ENCODE results near the gene LTBR. TPM values are rescaled to one million over a fixed set of nuclear protein-coding genes. Genes with fewer than 3 reads are reported as not detected.

The LTBR gene
- total and polyA plus RNA-seq, 10 of the 15 experiments (the other 5 are each of a cell fraction or from before 2014, with no cell fraction given), result 0.24 to 0.44 TPM; not detected in 8

GRCh38 chr12:6390084-6390799 is 6.3 kb downstream of the LTBR start:
- 42% methylated on average over 15 of the region's 15 CpGs for WGBS (ENCODE audit: insufficient coverage, insufficient replicate concordance, low lambda C conversion rate, missing lambda C conversion rate)
- CTCF ChIA-PET, result no interaction called here
- no peak for ATAC-seq

More at GRCh38 chr12:6390084-6390799, 6.3 kb downstream of the LTBR start:
- TF ChIP-seq CREB1 (IDR thresholded peaks at IDR 0.05; ENCODE audit: low read depth) (no peak), EZH2 (IDR thresholded peaks at IDR 0.05; ENCODE audit: borderline replicate concordance, control insufficient read depth, low read depth, low read length) (no peak), MYB (IDR thresholded peaks at IDR 0.05; ENCODE audit: borderline replicate concordance, low read depth, low read length) (no peak), ELK1 (IDR thresholded peaks at IDR 0.05; ENCODE audit: low read depth, low read length) (no peak), PML (IDR thresholded peaks at IDR 0.05; ENCODE audit: low read length) (no peak), MXI1 (IDR thresholded peaks at IDR 0.05; ENCODE audit: low read depth, low read length) (no peak), BHLHE40 (IDR thresholded peaks at IDR 0.05; ENCODE audit: borderline replicate concordance in 1 of 2, low read depth in 2 of 2, low read length in 1 of 2) (no peak), E2F4 (IDR thresholded peaks at IDR 0.05; ENCODE audit: low read depth, low read length) (no peak), NFXL1 (IDR thresholded peaks at IDR 0.05; ENCODE audit: borderline replicate concordance) (no peak), ZBTB11 (CRISPR knock-in tag; IDR thresholded peaks at IDR 0.05) (no peak), BCL3 (IDR thresholded peaks at IDR 0.05; ENCODE audit: borderline replicate concordance, insufficient read depth, low read depth, low read length, poor library complexity, severe bottlenecking) (no peak)
- H3K9me3 ChIP-seq (replicated peaks; ENCODE audit: control insufficient read depth, insufficient read depth, low read length), result no peaks in the 10 kb centered on the region
- no peaks in the 10 kb centered on the region for H3K4me1 ChIP-seq (ENCODE audit: control insufficient read depth, insufficient read depth, low read length)
- DNase-seq (ENCODE audit: low read depth, low spot score), result no peak
- intact Hi-C loops (cut with micrococcal nuclease; ENCODE audit: unreplicated experiment), result no loop called here
- no peak overlapping the region for H3K27ac ChIP-seq (ENCODE audit: control insufficient read depth, insufficient read depth)
- peaks cover 0 to 1% of the 10 kb centered on the region in 2 experiments; a peak in 3 of 4 replicates for H3K27me3 ChIP-seq (replicated peaks in 1 of 2; ENCODE audit: control insufficient read depth in 2 of 2, insufficient read depth in 2 of 2, low read length in 1 of 2)
- POLR2A ChIA-PET, result no interaction called here
- H3K4me3 ChIP-seq, result no peak overlapping the region
- H2AFZ ChIP-seq (ENCODE audit: control insufficient read depth, low read depth, low read length), result no peak overlapping the region
- RAD21 ChIA-PET (ENCODE audit: unreplicated experiment), result no interaction called here
- in situ Hi-C loops (cut with MboI), result no loop called here
- H3K9ac ChIP-seq (ENCODE audit: control insufficient read depth, insufficient read depth, low read length), result no peak overlapping the region
- H4K20me1 ChIP-seq (ENCODE audit: control insufficient read depth, insufficient read depth), result no peaks in the 10 kb centered on the region
- no peaks in the 10 kb centered on the region; a peak in 1 of 4 replicates for H3K36me3 ChIP-seq (ENCODE audit: control insufficient read depth in 2 of 2, insufficient read depth in 2 of 2, low read length in 1 of 2)
- no peaks in the 10 kb centered on the region for H3K79me2 ChIP-seq (ENCODE audit: control insufficient read depth, insufficient read depth, low read length)
- no TSS peak for BruUV-seq (replicated peaks)
- no peak for FAIRE-seq
- H3K4me2 ChIP-seq (ENCODE audit: control insufficient read depth, insufficient read depth), result no peak overlapping the region
- SMC1A ChIA-PET (ENCODE audit: uncharacterized antibody, unreplicated experiment), result no interaction called here

All from GM12878 (cell line).